ENCODE data around the gene PTCD3.

PTCD3 gene

DNA sequence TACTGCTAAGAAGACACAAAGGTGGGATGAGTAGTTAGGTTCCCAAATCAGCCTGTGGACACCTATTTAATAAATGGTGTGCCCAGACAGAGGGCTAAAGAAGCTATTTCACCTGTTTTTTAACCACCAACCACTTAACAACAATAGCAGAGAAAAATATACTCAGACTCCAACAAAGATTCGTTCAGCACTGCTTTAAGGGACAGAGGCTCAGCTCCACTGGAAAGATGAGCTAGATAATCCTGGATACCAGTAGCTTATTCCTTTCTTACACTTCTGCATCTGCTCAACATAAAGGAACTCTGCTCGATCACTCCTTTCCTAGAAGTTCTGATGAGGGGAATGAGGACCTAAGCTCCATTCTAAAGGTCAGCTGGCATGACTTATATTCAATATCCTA is 44.5 kb downstream of the PTCD3 start:
- DNase-seq = no peak

DNA sequence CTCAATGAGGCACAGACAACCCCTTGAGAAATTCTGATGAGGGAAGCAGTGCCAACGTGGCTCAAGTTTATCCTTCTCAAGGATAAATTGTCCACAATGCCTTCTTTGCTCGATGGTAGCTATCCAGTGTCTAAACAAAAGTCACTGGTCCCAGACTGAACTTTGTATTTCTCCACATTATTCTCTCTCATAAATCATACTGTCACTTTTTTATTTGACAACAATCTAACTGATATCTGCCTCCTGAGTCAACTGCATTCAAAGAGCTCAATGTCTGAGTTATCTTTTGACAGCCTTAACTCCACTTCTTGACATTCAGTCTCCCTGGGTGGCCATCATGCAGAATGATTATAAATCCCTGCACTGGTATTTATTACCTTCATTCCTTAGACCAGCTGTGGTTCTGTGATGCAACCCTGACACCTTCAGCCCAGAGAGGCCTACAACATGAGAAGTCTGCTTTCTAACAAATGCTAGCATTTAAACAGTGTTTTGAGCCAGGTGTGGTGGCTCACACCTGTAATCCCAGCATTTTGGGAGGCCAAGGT is 51.0 kb downstream of the PTCD3 start:
- no peak for DNase-seq

DNA sequence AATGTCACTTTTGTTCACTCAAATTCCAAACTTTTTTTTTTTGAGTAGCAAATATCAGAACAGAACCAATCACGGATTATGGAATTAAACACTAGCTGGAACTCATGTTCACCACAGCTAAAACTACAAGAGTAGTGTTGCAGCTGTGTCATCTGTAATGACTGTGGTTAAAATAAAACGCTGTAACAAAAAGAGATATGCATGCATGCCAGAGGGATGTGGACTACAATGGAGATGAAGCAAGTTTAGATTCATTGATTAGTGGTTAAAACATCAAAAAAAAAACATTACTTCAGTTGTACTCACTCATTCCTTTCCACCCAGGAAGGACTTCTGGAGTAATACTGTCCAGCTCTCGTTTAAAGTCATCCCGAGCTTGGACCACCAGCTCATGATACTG is 52.3 kb downstream of the PTCD3 start:
- no peak for DNase-seq

DNA sequence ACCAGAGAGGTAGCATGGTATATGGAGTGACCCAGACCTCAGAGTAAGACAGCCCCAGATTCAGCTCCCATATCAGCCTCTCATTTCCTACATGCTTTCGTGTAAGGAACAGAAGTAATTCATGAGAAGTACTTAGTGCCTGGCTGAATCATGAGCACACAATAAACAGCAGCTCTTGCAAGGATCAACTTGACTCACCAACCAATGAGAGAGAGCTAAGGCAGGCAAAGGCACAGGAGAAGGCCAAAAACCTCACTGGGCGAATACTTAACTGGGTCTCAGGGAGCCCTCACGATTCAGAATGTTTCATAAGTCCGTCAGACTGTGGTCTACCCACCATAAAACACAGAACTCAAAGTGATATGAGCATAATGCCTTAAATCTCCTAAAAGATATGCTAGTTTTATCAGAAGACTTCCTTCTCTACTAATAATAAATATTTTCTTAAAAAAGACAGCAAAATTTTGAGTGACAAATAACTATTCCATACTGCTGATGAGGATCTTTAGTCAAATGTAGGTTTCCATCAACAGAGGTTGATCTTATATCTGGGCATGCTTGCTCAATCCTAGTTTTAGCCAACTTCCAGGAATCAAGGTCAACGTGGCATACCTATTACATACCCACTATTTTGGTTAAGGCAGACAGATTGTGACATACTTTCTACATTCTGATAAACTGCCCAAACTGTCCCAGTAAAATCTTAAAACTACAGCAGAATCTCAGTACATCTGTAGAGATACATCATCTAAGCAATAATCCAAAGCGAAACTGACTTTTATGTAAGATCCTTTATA is 54.3 kb downstream of the PTCD3 start:
- DNase-seq = no peak

DNA sequence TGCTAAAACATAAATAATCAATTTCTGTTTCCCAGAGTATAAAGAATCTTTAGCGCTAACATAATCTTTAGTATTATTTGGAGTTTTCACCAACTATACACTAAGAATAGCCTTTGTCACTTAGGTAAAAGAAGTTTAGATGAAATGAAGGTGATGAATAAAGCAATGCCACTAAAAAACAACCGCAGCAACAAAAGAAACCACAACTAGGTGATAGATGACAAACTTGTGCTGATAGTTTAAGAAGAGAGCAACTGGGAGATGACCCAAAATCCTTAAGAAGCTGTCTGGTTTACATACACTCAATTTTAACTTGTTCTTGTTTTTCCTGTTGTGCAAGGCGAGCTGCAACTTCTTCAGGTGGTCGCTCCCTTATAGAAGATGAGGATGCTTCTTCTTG is 64.4 kb downstream of the PTCD3 start:
- DNase-seq = no peak

DNA sequence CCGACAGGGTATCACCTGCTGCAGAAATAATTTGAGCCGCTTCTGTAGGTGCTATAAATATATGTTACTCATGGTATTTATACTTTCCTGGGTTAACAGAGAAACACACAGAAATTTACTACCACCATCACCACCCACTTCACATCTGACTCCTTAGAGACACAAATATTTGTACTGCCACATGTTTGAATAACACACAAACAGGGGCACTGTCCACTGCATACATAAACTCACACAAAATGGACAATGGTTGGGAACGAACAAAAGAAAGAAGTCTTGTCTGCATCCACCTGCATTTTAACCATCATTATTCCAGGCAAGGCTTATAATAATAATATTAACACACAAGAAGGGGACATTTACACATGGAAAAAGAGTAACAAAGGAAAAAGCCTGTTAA is 65.3 kb downstream of the PTCD3 start:
- no peak for DNase-seq

DNA sequence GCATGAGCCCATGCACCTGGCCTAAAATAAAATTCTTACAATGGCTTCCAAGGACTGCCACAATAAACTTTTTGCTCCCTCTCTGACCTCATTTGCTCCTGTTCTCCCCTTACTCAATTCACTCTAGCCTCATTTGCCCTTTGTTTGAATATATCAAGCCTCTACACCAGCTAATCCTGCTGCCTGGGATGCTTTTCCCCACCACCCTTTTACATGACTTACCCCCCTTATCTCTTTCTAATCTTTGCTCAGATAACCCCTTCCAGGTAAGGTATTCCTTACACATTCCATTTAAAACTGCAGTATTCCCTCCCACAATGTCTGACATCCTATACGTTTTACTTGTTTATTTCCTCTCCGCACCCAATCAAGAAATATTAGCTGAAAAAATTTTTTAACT is 66.6 kb downstream of the PTCD3 start:
- no peak for DNase-seq

DNA sequence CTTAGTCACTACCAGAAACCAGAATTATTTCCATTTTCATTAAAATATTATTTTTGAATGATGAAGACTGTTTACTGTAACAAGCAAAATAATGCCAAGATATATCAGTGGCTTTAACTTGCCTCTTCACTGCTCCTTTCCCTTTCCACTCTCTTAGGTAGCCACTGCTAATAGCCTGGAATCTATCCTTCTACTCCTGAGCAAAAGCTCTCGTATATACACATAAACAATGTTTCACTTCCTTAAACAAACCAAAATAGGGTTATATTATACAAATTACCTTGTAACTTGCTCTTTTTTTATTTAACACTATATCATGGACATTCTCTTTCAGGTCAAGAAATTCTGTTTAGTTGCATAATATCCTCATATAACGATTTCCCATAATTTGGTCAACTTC is 68.4 kb downstream of the PTCD3 start:
- no peak for DNase-seq

DNA sequence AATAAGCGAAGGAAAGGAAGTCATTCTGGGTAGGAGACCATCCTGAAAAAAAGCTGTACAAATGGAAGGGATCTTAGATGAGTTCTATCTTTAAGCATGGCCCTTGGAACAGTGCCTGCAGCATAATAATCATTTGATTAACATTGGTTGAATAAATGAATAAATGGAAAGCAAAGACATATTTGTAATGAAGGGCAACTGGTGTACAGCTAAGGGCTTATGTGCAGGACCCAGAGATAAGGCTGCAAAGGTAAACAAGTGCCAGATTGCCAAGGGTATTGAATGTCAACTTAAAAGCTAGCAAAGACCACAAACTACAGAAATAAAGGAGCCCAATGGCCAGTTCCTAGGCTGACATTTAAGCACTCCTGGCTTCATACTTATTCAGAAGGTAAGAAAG is 69.8 kb downstream of the PTCD3 start:
- DNase-seq = no peak

DNA sequence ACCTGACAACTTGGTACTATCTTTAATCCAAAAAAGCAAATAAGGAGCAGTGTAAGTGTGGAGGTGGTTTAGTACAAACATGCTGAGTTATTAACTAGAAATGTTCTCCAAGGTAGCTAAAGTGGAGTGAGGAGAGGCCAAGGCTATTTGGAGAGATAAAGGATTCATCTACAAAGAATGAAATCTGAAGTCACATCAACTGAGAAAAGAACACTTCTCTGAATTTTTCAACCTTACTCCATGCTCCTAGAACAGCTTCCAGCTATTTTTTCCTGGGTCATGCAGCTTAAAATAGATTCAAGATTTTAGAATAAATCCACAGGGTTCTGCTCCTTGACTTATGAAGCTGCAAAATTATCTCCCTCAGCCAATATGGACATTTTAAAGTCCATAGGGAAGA is 70.6 kb downstream of the PTCD3 start:
- no peak for DNase-seq

DNA sequence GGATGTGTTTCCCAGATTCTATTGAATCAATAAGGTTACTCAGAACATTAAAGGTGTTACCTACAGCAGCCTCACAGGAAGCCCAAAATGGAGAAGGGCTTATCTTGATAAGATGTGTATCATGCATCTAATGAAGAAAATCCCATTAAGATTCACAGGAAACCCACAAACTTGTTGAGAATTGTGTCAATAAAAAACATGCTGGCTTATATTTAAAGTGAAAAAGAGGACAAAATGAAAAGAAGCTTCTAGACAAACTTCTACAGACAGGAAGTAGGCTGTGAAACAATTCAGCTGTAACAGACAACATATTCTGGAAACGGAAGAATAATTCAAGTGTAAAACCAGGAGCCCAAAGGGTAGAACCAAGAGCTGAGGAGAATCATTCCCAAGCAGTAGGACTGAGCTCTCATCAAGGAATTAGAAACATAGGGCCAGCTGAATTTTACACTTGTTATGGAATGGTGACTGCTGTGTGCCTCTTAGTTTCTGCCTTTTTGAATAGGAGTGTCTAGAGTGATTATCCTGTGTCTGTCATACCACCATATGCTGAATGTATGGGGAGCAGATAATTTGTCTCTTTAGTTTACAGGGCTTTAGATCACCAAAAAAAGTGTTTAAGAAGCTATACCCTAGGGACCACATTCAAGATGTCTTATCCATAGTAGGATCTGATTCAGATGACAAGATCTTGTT is 79.6 kb downstream of the PTCD3 start:
- DNase-seq = peak; percentile 65

DNA sequence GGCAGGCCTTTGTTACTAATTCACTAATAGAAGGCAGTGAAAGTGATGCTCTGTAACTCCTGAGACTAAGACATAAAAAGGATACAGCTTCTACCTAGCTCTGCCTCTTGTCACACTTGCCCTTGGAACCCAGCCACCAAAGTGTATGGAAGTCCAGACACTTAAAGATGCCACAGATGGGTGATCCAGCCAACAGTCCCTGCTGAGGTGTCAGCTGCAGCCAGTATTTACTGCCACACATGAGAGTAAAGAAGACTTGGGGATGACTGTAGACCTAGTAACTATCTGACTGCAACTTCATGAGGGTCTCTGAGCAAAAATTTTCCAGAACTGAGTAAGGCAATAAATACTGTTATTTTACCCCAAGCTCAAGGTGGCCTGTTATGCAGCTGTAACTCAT is 80.4 kb downstream of the PTCD3 start:
- DNase-seq = no peak

DNA sequence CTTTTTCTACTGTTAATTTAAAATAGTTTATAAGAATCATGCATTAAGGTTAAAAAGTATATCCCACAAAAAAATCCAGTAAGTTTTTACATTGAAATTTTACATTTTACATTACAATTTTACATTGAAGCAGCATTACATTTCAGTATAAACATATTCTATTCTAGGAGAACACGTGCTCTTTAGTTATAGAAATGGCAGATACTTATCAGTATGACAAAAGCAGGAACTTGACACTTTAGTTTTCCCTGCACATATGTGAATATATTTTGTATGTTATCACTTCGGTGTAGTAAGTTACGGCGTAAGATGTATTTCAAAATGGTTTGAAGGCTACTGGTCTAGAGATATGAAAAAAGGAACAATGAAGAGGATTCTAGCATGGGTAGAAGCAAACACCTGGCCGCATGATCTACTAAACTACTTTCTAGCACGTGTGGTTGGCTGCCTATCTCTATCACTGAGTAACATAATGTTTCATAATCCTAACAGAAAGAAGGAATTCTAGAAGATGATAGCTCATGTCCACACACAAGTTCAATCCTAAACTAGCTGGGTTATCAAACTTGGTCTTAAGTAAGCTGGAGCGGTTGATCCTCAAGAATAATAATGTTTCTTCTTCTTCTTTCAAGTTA is 83.9 kb downstream of the PTCD3 start:
- DNase-seq = no peak

All from CD4-positive, alpha-beta T cell treated with Interleukin-21 for 1 hour (primary cell).